Measurements from ENCODE around the gene TSPAN10. TPM values are rescaled to one million over a fixed set of nuclear protein-coding genes. Genes with fewer than 3 reads are reported as not detected.

TSPAN10 gene
- total and polyA plus RNA-seq, 9 of the 15 experiments (the other 6 are each of a cell fraction or from before 2014, with no cell fraction given): 0.05 to 0.31 (median 0.13) TPM; not detected in 1

- Histone ChIP-seq H3K36me3 (ENCODE audit: control insufficient read depth, insufficient read depth, low read length) (no peaks in the 10 kb centered on the region), H3K27me3 (ENCODE audit: control insufficient read depth in 2 of 2, insufficient read depth in 2 of 2, low read length in 2 of 2) (no peaks in the 10 kb centered on the region), H3K9me3 (replicated peaks; ENCODE audit: control insufficient read depth, insufficient read depth, low read depth, low read length) (peaks cover 6% of the 10 kb centered on the region), H3K4me1 (replicated peaks in 1 of 2; ENCODE audit: control insufficient read depth in 2 of 2, insufficient read depth in 2 of 2, low read length in 2 of 2) (peaks cover 12 to 66% of the 10 kb centered on the region in 2 experiments; a peak in 4 of 5 replicates), H3K9ac (ENCODE audit: insufficient read depth in 1 of 2, low read depth in 2 of 2, low read length in 2 of 2) (no peak overlapping the region; a peak in 1 of 4 replicates), H3K79me2 (ENCODE audit: control insufficient read depth, insufficient read depth, low read length) (no peaks in the 10 kb centered on the region), H3K4me2 (ENCODE audit: insufficient read depth, low read length) (no peak overlapping the region), H3K27ac (ENCODE audit: extremely low read depth, low read depth, low read length) (no peak overlapping the region), H3K9me1 (ENCODE audit: control insufficient read depth, insufficient read depth, low read length) (no peaks in the 10 kb centered on the region), H4K20me1 (replicated peaks; ENCODE audit: control insufficient read depth, insufficient read depth, low read length) (no peaks in the 10 kb centered on the region), H3K4me3 (no peak overlapping the region), H2AFZ (ENCODE audit: low read depth, low read length) (no peak overlapping the region)
- TF ChIP-seq YY1 (IDR thresholded peaks at IDR 0.05; ENCODE audit: borderline replicate concordance in 1 of 3, control insufficient read depth in 1 of 3, extremely low read depth in 1 of 3, insufficient read depth in 3 of 3, insufficient read length in 1 of 3, insufficient replicate concordance in 2 of 3, low read depth in 1 of 3, low read length in 2 of 3): no peak
- 0 out of 2 replicates have a peak, but pooled peaks have one; percentile 15 for TF ChIP-seq ZKSCAN1 (IDR thresholded peaks at IDR 0.05; ENCODE audit: low read depth, low read length)
- intact Hi-C loops (cut with micrococcal nuclease): no loop called here
- in situ Hi-C loops (cut with MboI): no loop called here
- ATAC-seq (no peak), FAIRE-seq (no peak), DNase-seq (ENCODE audit: extremely low read depth in 1 of 4, low spot score in 3 of 4) (no peak)
- WGBS (ENCODE audit: insufficient coverage, low coverage, missing lambda C conversion rate): 64% methylated on average over 8 of the region's 9 CpGs
- BruUV-seq (replicated peaks): no TSS peak
- ChIA-PET POLR2A (no interaction called here), CTCF (ENCODE audit: low intra/inter-chr PET ratio) (interaction anchor here (0.5 kb wide), 1 partner anchor 33 kb away, joined by 3 read pairs; the partner anchor contains the start of genes ARL16 and HGS)
Measured at GRCh38 chr17:81650951-81651350, 14.0 kb downstream of the TSPAN10 start.

GRCh38 chr17:81651692-81652091 is 14.7 kb downstream of the TSPAN10 start:
- peak; percentile 53 for ATAC-seq
- peaks cover 10 to 66% of the 10 kb centered on the region in 2 experiments; a peak in 4 of 5 replicates for H3K4me1 ChIP-seq (replicated peaks in 1 of 2; ENCODE audit: control insufficient read depth in 2 of 2, insufficient read depth in 2 of 2, low read length in 2 of 2)
- peak in 2 of 4 experiments; percentile 37 to 42 for DNase-seq (ENCODE audit: extremely low read depth in 1 of 4, low spot score in 3 of 4)
- no peak overlapping the region for H3K27ac ChIP-seq (ENCODE audit: extremely low read depth, low read depth, low read length)
- no peaks in the 10 kb centered on the region for H3K27me3 ChIP-seq (ENCODE audit: control insufficient read depth in 2 of 2, insufficient read depth in 2 of 2, low read length in 2 of 2)
- no peaks in the 10 kb centered on the region for H4K20me1 ChIP-seq (replicated peaks; ENCODE audit: control insufficient read depth, insufficient read depth, low read length)
- intact Hi-C loops (cut with micrococcal nuclease) (no loop called here), in situ Hi-C loops (cut with MboI) (no loop called here)
- H3K79me2 ChIP-seq (ENCODE audit: control insufficient read depth, insufficient read depth, low read length): no peaks in the 10 kb centered on the region
- H3K4me2 ChIP-seq (ENCODE audit: insufficient read depth, low read length): no peak overlapping the region
- H3K9me1 ChIP-seq (ENCODE audit: control insufficient read depth, insufficient read depth, low read length): no peaks in the 10 kb centered on the region
- ChIA-PET CTCF (ENCODE audit: low intra/inter-chr PET ratio) (no interaction called here), POLR2A (no interaction called here)
- peaks cover 6% of the 10 kb centered on the region for H3K9me3 ChIP-seq (replicated peaks; ENCODE audit: control insufficient read depth, insufficient read depth, low read depth, low read length)
- peak overlapping the region in 1 of 2 experiments; percentile 72; a peak in 2 of 4 replicates for H3K9ac ChIP-seq (ENCODE audit: insufficient read depth in 1 of 2, low read depth in 2 of 2, low read length in 2 of 2)
- no peak for FAIRE-seq
- 60% methylated on average over 10 of the region's 10 CpGs for WGBS (ENCODE audit: insufficient coverage, low coverage, missing lambda C conversion rate)
- no TSS peak for BruUV-seq (replicated peaks)
- H2AFZ ChIP-seq (ENCODE audit: low read depth, low read length): peak overlapping the region; percentile 26; the same call in 1 of the 2 replicates
- H3K36me3 ChIP-seq (ENCODE audit: control insufficient read depth, insufficient read depth, low read length): no peaks in the 10 kb centered on the region
- TF ChIP-seq AFF4 (CRISPR knock-in tag; IDR thresholded peaks at IDR 0.05) (no peak), KDM5B (IDR thresholded peaks at IDR 0.05; ENCODE audit: insufficient replicate concordance, low read depth, low read length) (peak; percentile 33), NFIC (IDR thresholded peaks at IDR 0.05) (peak; percentile 77)
- H3K4me3 ChIP-seq: no peak overlapping the region
